Posterior cingulate gyrus (tissue), 11 donors: ENCODE data around the gene COQ4.
"Not testable (repeated sequence)": the region's sequence is repeated elsewhere in the genome, so short reads cannot be mapped to it uniquely, and the experiment has no call there.

Experiments used
- DNase-seq, 10 donors: peaks; one replicate each; pipeline versions ENCODE4 v3.0.0 to v3.0.0-alpha.2; 2020 to 2021; ENCODE audit warnings: mixed read lengths in 3 of 10
- intact Hi-C: fragments of 100-400 bp; cut with DNase I; formaldehyde crosslinking; loops from one replicate; pipeline ENCODE4 v1.15.1; 2023

The COQ4 gene

DNA sequence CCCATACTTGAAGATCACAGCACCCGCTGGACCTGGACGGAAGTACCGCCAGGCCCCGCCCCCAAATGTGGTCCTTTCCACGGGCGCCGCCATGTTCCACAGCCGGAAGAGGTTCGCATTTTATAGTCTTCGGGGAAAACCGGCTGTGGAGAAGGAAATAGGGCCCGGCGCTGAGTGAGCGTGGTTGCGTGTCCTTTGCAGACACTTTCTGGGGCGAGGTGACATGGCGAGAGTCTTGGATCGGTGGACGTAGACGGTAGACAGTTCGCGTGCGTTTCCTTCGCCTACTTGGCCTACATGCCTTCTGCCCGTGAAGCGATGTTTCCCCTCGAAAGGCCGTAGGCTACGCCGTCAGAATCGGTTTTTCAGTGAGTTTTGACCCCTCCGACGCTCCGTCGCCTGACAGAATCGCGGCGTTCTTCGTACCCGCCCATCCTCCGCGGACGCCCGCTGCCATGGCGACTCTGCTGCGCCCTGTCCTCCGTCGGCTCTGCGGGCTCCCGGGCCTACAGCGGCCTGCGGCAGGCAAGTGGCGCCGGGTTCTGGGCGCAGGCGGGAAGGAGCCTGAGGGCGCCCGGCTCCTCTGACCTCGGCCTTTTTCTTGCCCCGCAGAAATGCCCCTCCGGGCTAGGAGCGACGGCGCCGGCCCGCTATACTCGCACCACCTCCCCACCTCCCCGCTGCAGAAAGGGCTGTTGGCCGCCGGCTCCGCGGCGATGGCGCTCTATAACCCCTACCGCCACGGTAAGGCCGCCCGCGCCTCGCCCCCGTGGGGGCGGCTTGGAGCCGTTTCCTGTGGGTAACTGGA, at the start of gene COQ4, which contains the start of gene TRUB2:
Gene COQ4, plus strand, starts transcription at position 436 of the 808 bp plus-strand sequence. Its CDS starts 20 bp downstream, at position 456.
Gene TRUB2, minus strand, starts transcription at position 44 of the 808 bp plus-strand sequence. Its CDS starts 39 bp downstream, at position 5.
- intact Hi-C loops: no loop called here

DNA sequence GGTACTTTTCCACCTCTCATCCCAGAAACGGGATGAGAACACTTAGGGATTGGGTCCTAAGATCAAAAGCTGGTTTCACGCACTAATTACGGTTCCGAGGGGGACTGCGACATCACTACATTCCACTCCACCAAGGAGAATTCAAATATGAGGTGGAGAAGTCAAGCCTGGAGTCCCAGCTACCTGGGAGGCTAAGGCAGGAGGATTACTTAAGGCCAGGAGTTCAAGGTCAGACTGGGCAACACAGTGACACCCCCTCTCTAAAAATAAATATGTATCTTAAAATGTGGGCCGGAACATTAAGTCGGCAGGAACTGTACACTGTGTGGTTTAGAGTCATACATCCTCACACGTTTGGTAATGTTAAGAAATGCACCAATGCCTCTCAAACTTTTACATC, 48.4 kb upstream of the COQ4 start:
- intact Hi-C loops: no loop called here
- no peak for DNase-seq

More for the DNA sequence above, at the start of gene COQ4, which contains the start of gene TRUB2:
- peak; percentile 90 to 99 (median 93) for DNase-seq

GRCh38 chr9:128275198-128276007, 47.2 kb upstream of the COQ4 start, which contains the start of gene GOLGA2:
GOLGA2 (minus strand) TSS chr9:128276007; CDS start chr9:128275976, 31 bp downstream.
- intact Hi-C loops: no loop called here
- DNase-seq: peak in 1 of 10 donors; percentile 68

GRCh38 chr9:128276008-128276573, 46.5 kb upstream of the COQ4 start, which contains the start of gene SWI5:
SWI5 (plus strand) TSS chr9:128276276.
- intact Hi-C loops: no loop called here
- peak; percentile 98 to 100 (median 99) for DNase-seq

DNA sequence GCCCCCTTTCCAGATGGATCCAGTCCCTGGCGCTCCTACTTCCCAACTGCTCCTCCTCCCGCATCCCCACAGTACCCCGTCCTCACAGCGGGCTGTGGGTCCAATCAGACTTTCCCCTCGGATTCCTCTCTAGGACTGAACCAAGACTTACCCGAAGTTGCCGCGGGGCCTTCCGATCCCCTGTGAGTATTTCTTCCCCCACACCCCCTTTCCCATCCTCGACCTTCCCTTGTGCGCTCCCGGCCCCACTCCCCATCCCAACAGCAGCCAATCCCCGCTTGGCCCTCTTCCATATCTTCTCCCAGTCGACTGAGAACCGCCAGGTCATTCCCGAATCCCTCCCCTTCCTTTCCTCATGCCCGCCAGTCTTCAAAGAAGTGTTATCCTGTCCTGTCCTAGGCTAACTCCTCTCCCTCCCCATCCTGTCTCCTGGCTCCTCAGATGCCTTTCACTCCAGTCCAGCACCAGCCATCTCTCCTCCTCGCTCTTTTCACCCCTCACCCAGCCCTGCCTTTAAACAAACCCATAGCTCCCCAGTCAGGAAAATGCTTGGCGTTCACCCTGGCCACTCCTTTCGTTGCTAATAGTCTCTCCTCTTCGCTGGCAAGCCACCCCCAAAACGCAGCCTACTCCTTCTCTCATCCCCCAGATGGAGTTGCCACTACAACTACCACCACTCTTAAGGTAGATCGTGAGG, 45.9 kb upstream of the COQ4 start:
- peak in 2 of 10 donors; percentile 79 to 89 for DNase-seq
- intact Hi-C loops: no loop called here

GRCh38 chr9:128279088-128280073, 43.3 kb upstream of the COQ4 start:
- intact Hi-C loops, DNase-seq: not testable (repeated sequence)

DNA sequence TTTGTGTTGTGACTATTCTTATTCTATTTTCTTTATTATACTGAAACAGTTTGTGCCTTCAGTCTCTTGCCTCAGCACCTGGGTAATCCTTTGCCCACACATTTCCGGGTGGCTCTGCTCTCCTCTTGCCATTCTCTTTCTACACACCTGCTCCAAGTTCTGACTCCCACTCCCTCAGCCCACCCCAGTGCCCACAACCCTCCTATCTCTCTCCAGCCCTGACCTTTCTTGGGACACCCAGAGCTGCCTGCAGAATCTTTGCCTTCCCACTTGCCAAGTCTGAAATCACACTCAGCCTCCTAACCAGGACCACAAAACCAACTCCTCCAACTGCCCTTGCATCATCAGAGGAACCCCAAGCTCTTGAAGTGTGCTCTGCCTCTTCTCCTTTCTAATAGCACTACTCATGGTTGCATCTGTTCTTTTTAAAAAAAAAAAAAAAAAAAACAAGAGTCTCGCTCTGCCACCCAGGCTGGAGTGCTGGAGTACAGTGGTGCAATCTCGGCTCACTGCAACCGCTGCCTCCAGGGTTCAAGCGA, 42.5 kb upstream of the COQ4 start:
- intact Hi-C loops: no loop called here
- DNase-seq: no peak

- no peak for DNase-seq
- intact Hi-C loops: no loop called here
Observed at GRCh38 chr9:128282500-128282899, 40.1 kb upstream of the COQ4 start.

DNA sequence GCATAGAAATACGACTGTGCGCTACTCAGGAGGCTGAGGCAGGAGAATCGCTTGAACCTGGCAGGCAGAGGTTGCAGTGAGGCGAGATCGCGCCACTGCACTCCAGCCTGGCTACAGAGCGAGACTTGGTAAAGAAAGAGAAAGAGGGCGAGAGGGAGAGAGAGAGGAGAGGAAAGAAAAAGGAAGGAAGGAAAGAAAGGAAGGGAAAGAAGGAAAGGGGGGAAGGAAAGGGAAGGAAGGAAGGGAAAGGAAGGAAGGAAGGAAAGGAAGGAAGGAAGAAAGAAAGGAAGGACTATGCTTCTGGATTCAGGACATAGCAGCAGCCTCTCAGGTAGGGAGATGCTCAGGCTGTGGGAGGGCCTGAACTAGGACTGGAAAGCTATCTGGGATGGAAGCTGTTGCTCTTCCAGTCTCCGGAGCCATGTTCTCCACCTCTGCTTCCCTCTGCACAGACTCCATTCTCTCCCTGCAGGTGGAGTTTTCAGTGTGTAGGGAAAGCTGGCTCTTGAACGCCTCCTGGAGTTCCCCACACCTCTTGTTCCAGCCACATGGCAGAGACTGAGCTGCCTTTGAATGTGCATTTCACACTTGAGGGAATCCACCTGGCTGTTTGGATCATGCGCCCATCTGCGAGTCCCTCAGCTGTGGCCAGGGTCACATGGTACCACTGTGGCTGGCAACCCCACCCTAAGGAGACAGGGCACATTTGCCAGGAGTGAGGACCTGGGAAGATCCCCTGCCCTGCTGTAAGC, 37.4 kb upstream of the COQ4 start:
- intact Hi-C loops: no loop called here
- DNase-seq: no peak

DNA sequence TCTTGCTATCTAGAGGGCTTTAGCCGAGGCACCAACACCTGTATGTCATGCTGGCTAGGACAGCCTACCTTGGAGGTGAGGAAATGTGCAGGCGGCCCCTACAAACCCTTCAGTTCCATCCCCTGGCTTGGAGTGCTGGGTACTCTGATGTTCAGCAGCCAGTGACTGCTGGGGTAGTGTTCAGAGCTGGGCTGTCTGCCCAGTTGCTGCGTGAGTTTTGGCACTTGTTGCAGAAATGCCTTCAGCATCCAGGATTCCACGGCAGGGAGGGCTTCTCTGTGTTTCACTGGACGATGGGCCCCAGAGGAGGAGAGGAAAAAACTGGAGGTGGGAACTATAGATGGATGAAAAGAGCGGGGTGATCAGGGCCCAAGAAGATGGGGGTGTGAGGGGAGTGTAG, 36.2 kb upstream of the COQ4 start:
- DNase-seq: peak; percentile 64 to 97 (median 80)
- intact Hi-C loops: no loop called here

DNA sequence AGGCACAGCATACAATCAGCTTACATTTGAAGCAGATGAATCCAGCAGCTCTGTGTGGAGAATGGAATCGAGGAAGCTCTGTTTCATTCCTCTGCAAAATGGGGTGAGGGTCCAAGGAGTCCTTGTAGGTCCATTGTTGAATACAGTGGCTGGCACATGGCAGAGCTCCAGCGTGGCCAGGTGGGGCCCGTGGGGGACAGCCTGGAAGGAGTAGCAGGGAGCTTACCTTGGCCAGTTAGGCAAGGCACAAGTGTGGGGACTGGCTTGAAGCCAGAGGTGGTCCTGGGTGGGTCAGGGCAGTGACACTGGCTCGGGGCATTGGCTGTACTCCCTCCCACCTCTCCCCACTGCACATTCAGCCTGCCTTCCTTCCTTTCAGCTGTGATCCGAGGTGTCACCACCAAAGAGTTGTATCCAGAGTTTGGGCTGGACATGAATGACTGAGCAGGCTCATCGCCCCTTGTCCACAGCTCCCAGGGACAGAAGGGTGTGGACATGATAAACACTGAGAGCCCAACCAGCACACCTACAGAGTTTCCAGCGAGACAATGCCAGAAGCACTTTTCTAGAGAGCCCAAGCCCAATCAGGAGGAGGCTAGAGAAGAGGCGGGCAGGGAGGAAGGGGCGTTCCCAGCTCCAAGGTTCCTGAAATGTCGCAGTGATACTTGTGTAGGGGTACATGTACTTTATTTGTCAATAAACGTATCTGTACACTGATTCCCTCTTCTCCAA, 34.2 kb upstream of the COQ4 start:
- peak in 1 of 10 donors; percentile 59 for DNase-seq
- intact Hi-C loops: no loop called here

- intact Hi-C loops: no loop called here
- no peak for DNase-seq
Observed at GRCh38 chr9:128292009-128292408, 30.6 kb upstream of the COQ4 start.

DNA sequence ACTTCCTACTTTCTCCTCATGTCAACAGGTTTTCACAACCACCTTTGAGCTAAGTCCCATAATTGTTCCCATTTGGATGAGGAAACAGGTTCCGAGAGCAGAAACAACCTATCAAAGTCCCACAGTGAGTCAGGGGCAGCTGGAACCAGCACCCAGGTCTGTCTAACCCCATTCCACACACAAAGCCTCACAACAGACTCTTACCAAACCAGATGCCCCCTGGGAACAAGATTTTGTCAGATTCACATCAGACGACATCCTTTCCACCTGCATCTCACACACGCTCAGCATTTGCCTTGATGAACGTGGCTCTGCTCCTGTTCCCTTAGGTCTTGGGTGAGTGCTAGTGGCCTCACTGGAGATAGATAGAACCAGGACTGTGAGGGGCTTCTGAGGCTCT, 29.5 kb upstream of the COQ4 start:
- no peak for DNase-seq
- intact Hi-C loops: no loop called here

DNA sequence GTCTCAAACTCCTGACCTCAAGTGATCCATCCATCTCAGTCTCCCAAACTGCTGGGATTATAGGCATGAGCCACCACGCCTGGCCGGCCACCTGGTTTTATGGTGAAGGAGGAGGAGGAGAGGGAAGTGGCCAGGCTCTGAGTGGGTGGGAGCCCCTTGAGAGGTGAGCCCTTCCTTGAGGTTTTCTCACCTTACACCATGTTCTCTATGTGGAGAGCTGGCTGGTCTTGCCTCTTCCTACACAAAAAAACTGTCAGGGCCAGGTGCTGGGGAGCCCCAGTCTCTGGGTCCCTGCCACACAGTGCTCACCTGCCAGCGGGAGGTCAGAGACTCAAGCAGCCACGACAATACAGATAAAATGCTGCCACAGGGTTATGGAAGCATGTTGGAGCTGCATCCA, 28.5 kb upstream of the COQ4 start:
- intact Hi-C loops: no loop called here
- DNase-seq: no peak

- intact Hi-C loops: loop anchor here (5.0 kb wide), 1 partner anchor 116 kb away; no protein-coding TSS in a partner anchor
- DNase-seq: no peak
Observed at GRCh38 chr9:128296340-128297220, 26.1 kb upstream of the COQ4 start.

- intact Hi-C loops: loop anchor here (5.0 kb wide), 1 partner anchor 115 kb away; no protein-coding TSS in a partner anchor
- DNase-seq: no peak
Observed at GRCh38 chr9:128297221-128297773, 25.3 kb upstream of the COQ4 start.
